Measurements from ENCODE around the gene CDC42BPB.

The CDC42BPB gene

DNA sequence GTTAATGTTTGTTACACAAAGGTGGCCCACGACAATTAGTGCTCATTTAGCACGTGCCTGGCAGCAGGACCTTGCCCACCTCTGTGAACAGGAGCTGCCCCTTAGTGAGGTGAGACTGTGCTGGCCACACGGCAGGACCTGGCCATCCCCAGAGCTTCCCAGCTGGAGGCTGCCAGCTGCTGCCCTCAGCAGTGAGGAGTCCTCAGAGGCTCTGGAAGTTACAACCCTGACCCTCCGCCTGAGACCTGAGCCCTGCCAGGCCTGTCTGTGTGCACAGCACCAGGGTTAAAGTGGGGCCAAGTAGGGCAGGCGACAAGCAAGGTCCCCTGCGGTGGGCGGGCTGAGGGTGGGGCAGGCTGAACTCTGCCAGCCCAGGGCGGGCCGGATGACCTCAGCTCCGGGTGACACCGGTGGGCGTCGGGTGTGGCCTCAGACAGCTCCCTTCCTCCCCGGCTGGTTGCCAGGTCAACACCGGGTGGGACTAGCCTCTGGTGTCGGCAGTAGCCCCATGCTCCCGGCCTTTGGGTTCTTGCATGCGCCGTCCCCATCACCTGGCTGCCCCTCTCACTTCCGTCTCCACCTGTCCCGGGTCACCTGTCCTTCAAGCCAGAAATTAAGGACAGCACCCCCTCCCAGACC is 17.5 kb upstream of the CDC42BPB start:
- Histone ChIP-seq H3K36me3 (replicated peaks; ENCODE audit: low read depth, low read length) (no peaks in the 10 kb centered on the region), H3K4me1 (ENCODE audit: low read length) (peaks cover 17% of the 10 kb centered on the region), H3K27ac (ENCODE audit: low read length) (no peak overlapping the region), H2AFZ (ENCODE audit: low read depth, low read length) (peak overlapping the region; percentile 97), H3K4me2 (ENCODE audit: low read length) (peak overlapping the region; percentile 100), H3K4me3 (ENCODE audit: low read length) (peak overlapping the region; percentile 91), H3K9ac (ENCODE audit: low read length) (peak overlapping the region; percentile 61), H4K20me1 (ENCODE audit: insufficient read depth, low read length) (no peaks in the 10 kb centered on the region), H3K9me3 (ENCODE audit: insufficient read depth, low read length) (no peaks in the 10 kb centered on the region), H3K79me2 (ENCODE audit: low read length) (no peaks in the 10 kb centered on the region), H3K27me3 (ENCODE audit: low read depth, low read length) (peaks cover 18% of the 10 kb centered on the region)
- TF ChIP-seq, protein P1, sequence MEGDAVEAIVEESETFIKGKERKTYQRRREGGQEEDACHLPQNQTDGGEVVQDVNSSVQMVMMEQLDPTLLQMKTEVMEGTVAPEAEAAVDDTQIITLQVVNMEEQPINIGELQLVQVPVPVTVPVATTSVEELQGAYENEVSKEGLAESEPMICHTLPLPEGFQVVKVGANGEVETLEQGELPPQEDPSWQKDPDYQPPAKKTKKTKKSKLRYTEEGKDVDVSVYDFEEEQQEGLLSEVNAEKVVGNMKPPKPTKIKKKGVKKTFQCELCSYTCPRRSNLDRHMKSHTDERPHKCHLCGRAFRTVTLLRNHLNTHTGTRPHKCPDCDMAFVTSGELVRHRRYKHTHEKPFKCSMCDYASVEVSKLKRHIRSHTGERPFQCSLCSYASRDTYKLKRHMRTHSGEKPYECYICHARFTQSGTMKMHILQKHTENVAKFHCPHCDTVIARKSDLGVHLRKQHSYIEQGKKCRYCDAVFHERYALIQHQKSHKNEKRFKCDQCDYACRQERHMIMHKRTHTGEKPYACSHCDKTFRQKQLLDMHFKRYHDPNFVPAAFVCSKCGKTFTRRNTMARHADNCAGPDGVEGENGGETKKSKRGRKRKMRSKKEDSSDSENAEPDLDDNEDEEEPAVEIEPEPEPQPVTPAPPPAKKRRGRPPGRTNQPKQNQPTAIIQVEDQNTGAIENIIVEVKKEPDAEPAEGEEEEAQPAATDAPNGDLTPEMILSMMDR (IDR thresholded peaks at IDR 0.05; ENCODE audit: low read depth, low read length) = no peak
- no peak for TF ChIP-seq EZH2phosphoT487 (IDR thresholded peaks at IDR 0.05; ENCODE audit: low read depth)

DNA sequence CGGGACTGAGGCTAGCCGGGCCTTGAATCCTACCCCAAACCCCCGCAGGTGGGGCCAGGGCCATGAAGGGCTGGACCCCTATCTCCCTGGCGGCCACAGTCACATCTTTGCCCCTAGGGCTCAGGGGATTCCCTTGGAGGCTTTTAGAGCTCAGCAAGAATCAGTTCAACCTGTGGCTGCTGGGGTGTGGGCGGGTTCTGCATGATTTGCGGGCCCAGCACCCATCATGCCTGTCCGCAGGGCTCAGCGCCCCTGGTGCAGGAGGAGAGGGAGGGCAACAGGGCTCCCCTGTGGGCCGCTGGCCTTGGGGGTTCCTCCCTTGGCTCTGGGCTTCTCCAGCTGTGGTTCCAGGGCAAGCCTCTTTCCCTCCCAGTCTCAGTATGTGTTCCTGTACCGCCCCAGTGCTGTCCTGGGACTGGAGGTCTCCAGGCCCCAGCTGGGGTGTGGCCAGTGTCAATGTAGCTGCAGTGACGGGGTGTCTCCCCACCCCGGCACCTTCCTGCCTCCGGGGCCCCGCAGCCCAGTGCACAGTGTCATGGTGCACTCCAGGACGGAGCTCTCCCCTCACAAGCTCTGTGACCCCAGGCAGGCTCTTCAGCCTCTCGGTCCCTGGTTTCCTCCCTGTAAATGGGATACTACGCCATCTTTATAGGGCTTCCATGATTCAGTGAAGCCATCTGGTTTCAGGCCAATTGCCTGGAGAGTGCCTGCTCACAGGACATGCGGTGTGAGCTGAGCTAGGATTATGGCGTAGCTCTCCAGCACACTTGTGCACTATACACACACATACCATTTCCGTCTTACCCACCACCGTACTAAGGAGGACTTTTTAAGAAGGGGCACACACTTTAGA is 16.8 kb upstream of the CDC42BPB start:
- H3K36me3 ChIP-seq (replicated peaks; ENCODE audit: low read depth, low read length) = no peaks in the 10 kb centered on the region
- peaks cover 18% of the 10 kb centered on the region for H3K27me3 ChIP-seq (ENCODE audit: low read depth, low read length)
- no peak overlapping the region for H3K4me2 ChIP-seq (ENCODE audit: low read length)
- no peak for TF ChIP-seq EZH2phosphoT487 (IDR thresholded peaks at IDR 0.05; ENCODE audit: low read depth)
- TF ChIP-seq, protein P1 (IDR thresholded peaks at IDR 0.05; ENCODE audit: low read depth, low read length) = no peak
- H3K9me3 ChIP-seq (ENCODE audit: insufficient read depth, low read length) = no peaks in the 10 kb centered on the region
- peaks cover 17% of the 10 kb centered on the region for H3K4me1 ChIP-seq (ENCODE audit: low read length)
- no peak overlapping the region for H2AFZ ChIP-seq (ENCODE audit: low read depth, low read length)
- no peaks in the 10 kb centered on the region for H3K79me2 ChIP-seq (ENCODE audit: low read length)
- no peak overlapping the region for H3K4me3 ChIP-seq (ENCODE audit: low read length)
- no peak overlapping the region for H3K9ac ChIP-seq (ENCODE audit: low read length)
- no peak overlapping the region for H3K27ac ChIP-seq (ENCODE audit: low read length)
- H4K20me1 ChIP-seq (ENCODE audit: insufficient read depth, low read length) = no peaks in the 10 kb centered on the region

DNA sequence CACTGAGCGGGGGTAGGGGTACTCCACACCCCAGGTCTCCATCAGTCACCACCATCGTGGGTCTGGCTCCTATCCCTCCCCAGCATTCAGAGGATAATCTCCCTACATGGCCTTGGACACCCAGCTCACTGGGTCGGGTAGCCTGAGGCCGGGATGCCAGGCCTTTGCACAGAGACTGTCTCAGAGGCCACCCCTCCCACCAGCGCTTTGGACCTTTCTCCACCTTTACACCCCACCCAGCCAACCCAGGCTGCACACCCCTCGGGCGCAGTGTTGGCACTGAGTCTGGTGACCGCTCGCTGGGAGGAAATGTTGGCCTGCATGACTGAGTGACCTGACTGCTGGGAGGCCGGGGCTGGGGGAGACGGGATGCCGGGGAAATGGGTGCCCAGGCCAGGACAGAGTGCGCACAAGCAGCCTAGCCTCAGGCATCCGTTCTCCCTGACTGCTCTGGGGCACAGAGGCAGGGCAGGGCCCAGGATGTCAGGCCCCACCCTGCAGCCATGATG is 16.1 kb upstream of the CDC42BPB start:
- no peak overlapping the region for H3K27ac ChIP-seq (ENCODE audit: low read length)
- no peaks in the 10 kb centered on the region for H3K9me3 ChIP-seq (ENCODE audit: insufficient read depth, low read length)
- H3K4me2 ChIP-seq (ENCODE audit: low read length) = no peak overlapping the region
- peaks cover 18% of the 10 kb centered on the region for H3K27me3 ChIP-seq (ENCODE audit: low read depth, low read length)
- H2AFZ ChIP-seq (ENCODE audit: low read depth, low read length) = no peak overlapping the region
- H3K79me2 ChIP-seq (ENCODE audit: low read length) = no peaks in the 10 kb centered on the region
- H3K36me3 ChIP-seq (replicated peaks; ENCODE audit: low read depth, low read length) = no peaks in the 10 kb centered on the region
- TF ChIP-seq EZH2phosphoT487 (IDR thresholded peaks at IDR 0.05; ENCODE audit: low read depth) = no peak
- TF ChIP-seq, protein P1 (IDR thresholded peaks at IDR 0.05; ENCODE audit: low read depth, low read length) = no peak
- H3K9ac ChIP-seq (ENCODE audit: low read length) = no peak overlapping the region
- H4K20me1 ChIP-seq (ENCODE audit: insufficient read depth, low read length) = no peaks in the 10 kb centered on the region
- H3K4me1 ChIP-seq (ENCODE audit: low read length) = peaks cover 15% of the 10 kb centered on the region
- H3K4me3 ChIP-seq (ENCODE audit: low read length) = no peak overlapping the region

All from OCI-LY3 (cell line).